ENCODE data around the gene RIPOR2.

GRCh38 chr6:24859608-24860200 is 76.1 kb downstream of the RIPOR2 start:
- TF ChIP-seq CTCF (IDR thresholded peaks at IDR 0.05; ENCODE audit: low read depth, low read length) = no peak
- no peak for TF ChIP-seq EZH2phosphoT487 (IDR thresholded peaks at IDR 0.05; ENCODE audit: low read depth)

Data from OCI-LY3 (cell line).